Neural cell (in vitro differentiated cells): Measurements from ENCODE around the gene HOXC11. TPM values are rescaled to one million over a fixed set of nuclear protein-coding genes. Genes with fewer than 3 reads are reported as not detected.

Experiments
- H2AFZ ChIP-seq: fragments of 200-600, 300-800 bp; sonication (generic), shearing (Covaris generic); 2 replicates; pipeline ENCODE4 v1.6.0; 2014; ENCODE audit warnings: low read depth, mild to moderate bottlenecking, antibody characterized with exemption, low read length, moderate library complexity
- H3F3A ChIP-seq: fragments of 200-600 bp; shearing (Covaris generic); 2 replicates; pipeline ENCODE4 v1.6.1; 2016; ENCODE audit warnings: mild to moderate bottlenecking, moderate library complexity, mixed read lengths, antibody characterized with exemption, low read length; ENCODE audit not compliant: insufficient read depth, poor library complexity, severe bottlenecking
- H3K27ac ChIP-seq: fragments of 200-600, 300-800 bp; sonication (generic), shearing (Covaris generic); 2 replicates; pipeline ENCODE4 v1.5.1; 2014; ENCODE audit warnings: mild to moderate bottlenecking, low read length, moderate library complexity
- H3K27me3 ChIP-seq: fragments of 300-800, 200-600 bp; sonication (generic), shearing (Covaris generic); 2 replicates; pipeline ENCODE4 v1.6.0; 2014; ENCODE audit warnings: mild to moderate bottlenecking, low read depth, low read length, moderate library complexity; ENCODE audit not compliant: insufficient read depth
- H3K36me3 ChIP-seq: fragments of 300-800, 200-600 bp; sonication (generic), shearing (Covaris generic); 2 replicates; pipeline ENCODE4 v1.5.1; 2014; ENCODE audit warnings: mild to moderate bottlenecking, antibody characterized with exemption, low read length, moderate library complexity; ENCODE audit not compliant: insufficient read depth
- H3K4me2 ChIP-seq: fragments of 300-800, 200-600 bp; sonication (generic), shearing (Covaris generic); 2 replicates; pipeline ENCODE4 v1.6.0; 2014; ENCODE audit warnings: mild to moderate bottlenecking, low read length
- H3K4me3 ChIP-seq: fragments of 300-800, 200-600 bp; sonication (generic), shearing (Covaris generic); 2 replicates; pipeline ENCODE4 v1.5.1; 2014; ENCODE audit warnings: mild to moderate bottlenecking, low read length, moderate library complexity
- H3K79me2 ChIP-seq: fragments of 200-600 bp; shearing (Covaris generic); replicated peaks from 2 replicates; pipeline ENCODE4 v1.6.0; 2014; ENCODE audit warnings: mild to moderate bottlenecking, low read length, moderate library complexity; ENCODE audit not compliant: insufficient read depth
- H3K9ac ChIP-seq: fragments of 300-800, 200-600 bp; sonication (generic), shearing (Covaris generic); 2 replicates; pipeline ENCODE4 v1.6.1; 2016; ENCODE audit warnings: mild to moderate bottlenecking, low read length, mixed read lengths
- H3K9me2 ChIP-seq: fragments of 200-600 bp; shearing (Covaris generic); 2 replicates; pipeline ENCODE4 v1.6.1; 2016; ENCODE audit warnings: mild to moderate bottlenecking, low read length, mixed read lengths; ENCODE audit not compliant: insufficient read depth
- H3K9me3 ChIP-seq: fragments of 200-600, 300-800 bp; sonication (generic), shearing (Covaris generic); 2 replicates; pipeline ENCODE4 v1.6.1; 2016; ENCODE audit warnings: mild to moderate bottlenecking, mixed run types, low read length, moderate library complexity, mixed read lengths
- H4K20me1 ChIP-seq: fragments of 200-600 bp; shearing (Covaris generic); 2 replicates; pipeline ENCODE4 v1.6.1; 2016; ENCODE audit warnings: mild to moderate bottlenecking, mixed run types; ENCODE audit not compliant: insufficient read depth
- CTCF ChIP-seq: fragments of 450-650 bp; IDR thresholded peaks from 2 replicates; pipeline ENCODE4 v1.5.1; 2014; ENCODE audit warnings: antibody characterized with exemption, mild to moderate bottlenecking, moderate library complexity; ENCODE audit not compliant: poor library complexity, severe bottlenecking
- EP300 ChIP-seq: fragments of 450-650 bp; conservative IDR thresholded peaks from 2 replicates; pipeline ENCODE4 v1.6.1; 2014; ENCODE audit warnings: antibody characterized with exemption, mild to moderate bottlenecking, moderate library complexity; ENCODE audit not compliant: poor library complexity, severe bottlenecking
- EZH2 ChIP-seq: fragments of 200-600, 300-800 bp; shearing (Covaris generic), sonication (generic); IDR thresholded peaks from 2 replicates; pipeline ENCODE4 v1.6.1; 2014; ENCODE audit warnings: antibody characterized with exemption, low read length, borderline replicate concordance, mild to moderate bottlenecking; ENCODE audit not compliant: insufficient read depth, poor library complexity, severe bottlenecking
- MXI1 ChIP-seq: fragments of 450-650 bp; conservative IDR thresholded peaks from 2 replicates; pipeline ENCODE4 v1.6.1; 2014; ENCODE audit warnings: antibody characterized with exemption, mild to moderate bottlenecking; ENCODE audit not compliant: poor library complexity, severe bottlenecking
- POLR2AphosphoS5 ChIP-seq: IDR thresholded peaks from 2 replicates; pipeline ENCODE4 v1.6.1; 2012
- RAD21 ChIP-seq: fragments of 450-650 bp; conservative IDR thresholded peaks from 2 replicates; pipeline ENCODE4 v1.6.1; 2014; ENCODE audit warnings: antibody characterized with exemption, mild to moderate bottlenecking, moderate library complexity
- REST ChIP-seq: IDR thresholded peaks from 2 replicates; pipeline ENCODE4 v1.6.1; 2012; ENCODE audit warnings: borderline replicate concordance
- SMC3 ChIP-seq: fragments of 450-650 bp; conservative IDR thresholded peaks from 2 replicates; pipeline ENCODE4 v1.6.1; 2014; ENCODE audit warnings: antibody characterized with exemption, mild to moderate bottlenecking, moderate library complexity; ENCODE audit not compliant: poor library complexity
- TAF1 ChIP-seq: IDR thresholded peaks from 2 replicates; pipeline ENCODE4 v1.6.1; 2012; ENCODE audit warnings: low read depth
- polyA plus RNA-seq: library from polyadenylated mRNA; depleted of rRNA; stranded (reverse); fragments of >200 nt; gene quantifications from 2 replicates; pipeline ENCODE4 v1.2.3, GENCODE V29; 2014

HOXC11 gene
- polyA plus RNA-seq, 1 donor from 2014 or later: not detected

GRCh38 chr12:53980802-53981496 lies 8.0 kb downstream of the HOXC11 start:
- Histone ChIP-seq H2AFZ (no peak overlapping the region), H3K9me3 (no peaks in the 10 kb centered on the region), H3K27ac (no peak overlapping the region), H4K20me1 (no peaks in the 10 kb centered on the region), H3K9me2 (no peaks in the 10 kb centered on the region), H3K9ac (no peak overlapping the region), H3K4me3 (no peak overlapping the region), H3K4me2 (no peak overlapping the region), H3K27me3 (peaks cover 99% of the 10 kb centered on the region), H3F3A (no peaks in the 10 kb centered on the region), H3K36me3 (no peaks in the 10 kb centered on the region), H3K79me2 (no peaks in the 10 kb centered on the region)
- TF ChIP-seq POLR2AphosphoS5: no peak
- TF ChIP-seq REST: no peak
- TF ChIP-seq RAD21: no peak
- TF ChIP-seq CTCF: no peak
- no peak for TF ChIP-seq EZH2
- TF ChIP-seq EP300: no peak
- no peak for TF ChIP-seq SMC3
- TF ChIP-seq MXI1: no peak
- no peak for TF ChIP-seq TAF1

GRCh38 chr12:53981634-53982565 lies 9.0 kb downstream of the HOXC11 start:
- no peaks in the 10 kb centered on the region for H3K36me3 ChIP-seq
- no peak overlapping the region for H3K4me3 ChIP-seq
- H3F3A ChIP-seq: no peaks in the 10 kb centered on the region
- H3K9me2 ChIP-seq: no peaks in the 10 kb centered on the region
- no peaks in the 10 kb centered on the region for H3K9me3 ChIP-seq
- H4K20me1 ChIP-seq: no peaks in the 10 kb centered on the region
- no peaks in the 10 kb centered on the region for H3K79me2 ChIP-seq
- H2AFZ ChIP-seq: no peak overlapping the region
- no peak overlapping the region for H3K27ac ChIP-seq
- TF ChIP-seq REST (no peak), POLR2AphosphoS5 (no peak)
- no peak overlapping the region for H3K9ac ChIP-seq
- no peak overlapping the region for H3K4me2 ChIP-seq
- H3K27me3 ChIP-seq: peaks cover 99% of the 10 kb centered on the region
